ENCODE measurements around the gene XDH.

GRCh38 chr2:31332521-31332920 lies 82.0 kb downstream of the XDH start:
- TF ChIP-seq POU5F1 (IDR thresholded peaks at IDR 0.05; ENCODE audit: borderline replicate concordance, low read depth, low read length, partially characterized antibody) (no peak), FOXM1 (IDR thresholded peaks at IDR 0.05; ENCODE audit: low read depth) (no peak), FOXM1 (CRISPR knock-in tag; IDR thresholded peaks at IDR 0.05; ENCODE audit: low read depth) (no peak), HINFP (tag; conservative IDR thresholded peaks at IDR 0.05; ENCODE audit: low read depth) (no peak), MAFF (IDR thresholded peaks at IDR 0.05; ENCODE audit: low read length) (no peak), EZH2 (IDR thresholded peaks at IDR 0.05; ENCODE audit: borderline replicate concordance, low read depth, low read length) (no peak), ZNF121 (CRISPR knock-in tag; conservative IDR thresholded peaks at IDR 0.05) (no peak), UBTF (IDR thresholded peaks at IDR 0.05; ENCODE audit: borderline replicate concordance in 1 of 2, low read depth in 2 of 2, low read length in 2 of 2) (no peak), ZNF274 (IDR thresholded peaks at IDR 0.05; ENCODE audit: borderline replicate concordance, low read depth, low read length) (no peak), CTCF (IDR thresholded peaks at IDR 0.05 in 2 of 3, conservative IDR thresholded peaks at IDR 0.05 in 1 of 3; ENCODE audit: insufficient read depth in 2 of 3, low read depth in 1 of 3, low read length in 3 of 3) (no peak), MED1 (CRISPR knock-in tag; IDR thresholded peaks at IDR 0.05; ENCODE audit: borderline replicate concordance) (no peak), ZNF24 (IDR thresholded peaks at IDR 0.05) (no peak), HDAC2 (IDR thresholded peaks at IDR 0.05) (no peak)

All from K562 (cell line).